BJ (cell line): ENCODE results near the gene REEP1. TPM values are rescaled to one million over a fixed set of nuclear protein-coding genes. Genes with fewer than 3 reads are reported as not detected.

Source experiments
- CTCF ChIA-PET: fragments of 350-600 bp; formaldehyde crosslinking; extraction: SDS; loops from one replicate; lab custom pipeline; 2021; ENCODE audit warnings: antibody characterized with exemption, inconsistent platforms; lab: Yijun Ruan, JAX
- POLR2A ChIA-PET: fragments of 300-600 bp; sonication (Branson Sonifier 250); formaldehyde crosslinking; extraction: SDS; loops from one replicate; lab custom pipeline; 2021; ENCODE audit warnings: antibody characterized with exemption; lab: Charles Lee
- DNase-seq: peaks from one replicate; pipeline ENCODE4 v3.0.0-alpha.2; 2011; ENCODE audit warnings: low read depth
- H3K27me3 ChIP-seq: 2 replicates; pipeline ENCODE4 v1.6.0; 2011; ENCODE audit warnings: low read length; ENCODE audit not compliant: control insufficient read depth, insufficient read depth
- H3K36me3 ChIP-seq: 2 replicates; pipeline ENCODE4 v1.5.1; 2011; ENCODE audit warnings: low read length; ENCODE audit not compliant: control insufficient read depth, insufficient read depth
- H3K4me3 ChIP-seq: 2 replicates; pipeline ENCODE4 v1.5.1; 2011; ENCODE audit warnings: low read depth, mild to moderate bottlenecking, control low read depth, low read length
- polyA plus RNA-seq: library from polyadenylated mRNA; depleted of rRNA; stranded (reverse); fragments of >200 nt; gene quantifications from 2 replicates; pipeline ENCODE4 v1.2.3, GENCODE V29; 2011
- TF ChIP-seq, protein P1 (sequence below): IDR thresholded peaks from 2 replicates; pipeline ENCODE4 v1.5.1; 2011; ENCODE audit warnings: low read depth, mild to moderate bottlenecking, control low read depth, inconsistent platforms, low read length, moderate library complexity; ENCODE audit not compliant: insufficient read depth

REEP1 gene
- polyA plus RNA-seq, 1 experiment = 0.13 TPM

GRCh38 chr2:86235196-86235980 is 102.0 kb downstream of the REEP1 start:
- Histone ChIP-seq H3K27me3 (peaks cover 2% of the 10 kb centered on the region), H3K36me3 (no peaks in the 10 kb centered on the region), H3K4me3 (no peak overlapping the region)
- TF ChIP-seq, protein P1, sequence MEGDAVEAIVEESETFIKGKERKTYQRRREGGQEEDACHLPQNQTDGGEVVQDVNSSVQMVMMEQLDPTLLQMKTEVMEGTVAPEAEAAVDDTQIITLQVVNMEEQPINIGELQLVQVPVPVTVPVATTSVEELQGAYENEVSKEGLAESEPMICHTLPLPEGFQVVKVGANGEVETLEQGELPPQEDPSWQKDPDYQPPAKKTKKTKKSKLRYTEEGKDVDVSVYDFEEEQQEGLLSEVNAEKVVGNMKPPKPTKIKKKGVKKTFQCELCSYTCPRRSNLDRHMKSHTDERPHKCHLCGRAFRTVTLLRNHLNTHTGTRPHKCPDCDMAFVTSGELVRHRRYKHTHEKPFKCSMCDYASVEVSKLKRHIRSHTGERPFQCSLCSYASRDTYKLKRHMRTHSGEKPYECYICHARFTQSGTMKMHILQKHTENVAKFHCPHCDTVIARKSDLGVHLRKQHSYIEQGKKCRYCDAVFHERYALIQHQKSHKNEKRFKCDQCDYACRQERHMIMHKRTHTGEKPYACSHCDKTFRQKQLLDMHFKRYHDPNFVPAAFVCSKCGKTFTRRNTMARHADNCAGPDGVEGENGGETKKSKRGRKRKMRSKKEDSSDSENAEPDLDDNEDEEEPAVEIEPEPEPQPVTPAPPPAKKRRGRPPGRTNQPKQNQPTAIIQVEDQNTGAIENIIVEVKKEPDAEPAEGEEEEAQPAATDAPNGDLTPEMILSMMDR = no peak
- ChIA-PET CTCF (no interaction called here), POLR2A (no interaction called here)
- DNase-seq = no peak

GRCh38 chr2:86234563-86235131 is 102.8 kb downstream of the REEP1 start:
- TF ChIP-seq, protein P1 = no peak
- POLR2A ChIA-PET = no interaction called here
- Histone ChIP-seq H3K36me3 (no peaks in the 10 kb centered on the region), H3K4me3 (no peak overlapping the region), H3K27me3 (peaks cover 2% of the 10 kb centered on the region)
- CTCF ChIA-PET = no interaction called here
- DNase-seq = no peak

DNA sequence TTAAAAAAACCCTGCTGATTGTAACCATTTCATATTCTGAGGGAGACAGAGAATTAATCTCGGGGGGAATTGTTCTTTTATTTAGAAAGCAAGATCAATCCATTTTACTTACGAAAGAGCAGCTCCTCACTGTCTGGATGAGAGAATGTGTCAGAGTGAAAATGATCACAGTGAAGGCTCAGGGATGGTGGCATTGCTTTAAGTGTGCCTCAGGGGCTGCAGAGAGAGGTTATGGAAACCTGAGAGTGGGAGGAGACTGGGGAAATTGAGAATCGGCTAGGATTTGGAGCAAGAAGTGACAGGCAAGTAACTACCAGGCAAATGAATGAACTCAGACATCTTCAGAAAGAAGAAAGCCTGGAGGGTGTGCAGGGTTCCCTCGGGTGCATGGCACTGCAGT is 104.0 kb downstream of the REEP1 start:
- POLR2A ChIA-PET = no interaction called here
- CTCF ChIA-PET = no interaction called here
- no peak for DNase-seq
- peaks cover 2% of the 10 kb centered on the region for H3K27me3 ChIP-seq
- TF ChIP-seq, protein P1 = no peak
- no peak overlapping the region for H3K4me3 ChIP-seq
- no peaks in the 10 kb centered on the region for H3K36me3 ChIP-seq

DNA sequence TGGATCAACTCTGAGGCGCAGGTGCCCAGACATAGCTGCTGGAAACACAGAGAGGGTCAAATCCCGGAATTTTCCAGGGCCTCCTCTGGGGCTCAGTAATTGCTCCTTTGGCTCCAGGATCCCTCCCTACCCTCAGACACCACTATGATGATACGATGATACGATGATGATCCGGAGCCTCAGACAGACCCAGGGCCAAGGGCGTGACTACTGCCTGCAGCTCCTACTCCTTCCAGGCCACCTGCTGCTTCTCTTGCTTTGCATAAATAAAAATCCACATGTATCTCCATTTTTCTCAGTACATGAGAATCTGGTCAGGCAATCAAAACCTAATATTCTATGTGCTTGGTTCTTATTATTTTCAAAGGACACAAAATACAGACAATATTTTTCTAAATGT is 104.5 kb downstream of the REEP1 start:
- ChIA-PET CTCF (no interaction called here), POLR2A (no interaction called here)
- Histone ChIP-seq H3K4me3 (no peak overlapping the region), H3K27me3 (peaks cover 2% of the 10 kb centered on the region), H3K36me3 (no peaks in the 10 kb centered on the region)
- TF ChIP-seq, protein P1 = no peak
- no peak for DNase-seq

DNA sequence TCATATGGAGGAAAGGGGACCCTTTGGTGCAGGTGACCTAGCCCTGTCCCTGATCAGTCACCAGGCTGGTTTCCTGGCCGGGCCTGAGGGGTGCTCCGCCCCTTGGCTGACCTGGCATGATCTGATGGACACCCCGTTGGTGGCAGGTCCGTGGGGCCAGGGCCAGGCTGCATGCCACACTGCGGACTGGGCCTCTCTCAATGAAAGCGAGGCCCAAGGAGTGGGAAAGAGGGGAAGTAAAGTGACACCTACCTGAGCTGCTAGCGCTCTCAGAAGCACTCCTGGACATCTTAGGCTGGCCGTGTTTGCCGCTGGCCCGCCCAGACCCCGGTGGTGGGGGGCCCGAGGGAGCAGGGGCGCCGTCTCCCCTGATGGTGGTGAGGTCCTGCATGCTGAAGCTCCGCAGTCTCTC is 105.0 kb downstream of the REEP1 start:
- Histone ChIP-seq H3K36me3 (no peaks in the 10 kb centered on the region), H3K4me3 (no peak overlapping the region), H3K27me3 (peaks cover 2% of the 10 kb centered on the region)
- no peak for DNase-seq
- TF ChIP-seq, protein P1 = no peak
- CTCF ChIA-PET = no interaction called here
- POLR2A ChIA-PET = no interaction called here
